ENCODE results near the gene FOXC1.

The FOXC1 gene

GRCh38 chr6:1597924-1598323 lies 11.8 kb upstream of the FOXC1 start:
- no peak overlapping the region for H3K27ac ChIP-seq
- no peak for TF ChIP-seq CTCF (conservative IDR thresholded peaks at IDR 0.05; ENCODE audit: low read depth, low read length)
- H3K4me3 ChIP-seq (IDR thresholded peaks at IDR 0.05; ENCODE audit: insufficient read depth, low read depth, low read length) = no peak overlapping the region
- H3K4me2 ChIP-seq = no peak overlapping the region
- H4K20me1 ChIP-seq (ENCODE audit: insufficient read depth) = no peaks in the 10 kb centered on the region
- no peaks in the 10 kb centered on the region for H3K79me2 ChIP-seq (ENCODE audit: insufficient read depth, low read depth)
- H3K27me3 ChIP-seq (ENCODE audit: insufficient read depth, low read depth) = no peaks in the 10 kb centered on the region
- no peaks in the 10 kb centered on the region for H3K4me1 ChIP-seq (ENCODE audit: low read depth, poor library complexity, severe bottlenecking)
- no peak overlapping the region for H3K9ac ChIP-seq
- no peak overlapping the region for H2AFZ ChIP-seq (ENCODE audit: low read depth)
- H3K36me3 ChIP-seq (ENCODE audit: insufficient read depth) = no peaks in the 10 kb centered on the region

- H3K27me3 ChIP-seq (ENCODE audit: insufficient read depth, low read depth) = no peaks in the 10 kb centered on the region
- no peak overlapping the region for H3K27ac ChIP-seq
- TF ChIP-seq CTCF (conservative IDR thresholded peaks at IDR 0.05; ENCODE audit: low read depth, low read length) = no peak
- no peaks in the 10 kb centered on the region for H3K79me2 ChIP-seq (ENCODE audit: insufficient read depth, low read depth)
- no peak overlapping the region for H3K4me2 ChIP-seq
- H3K36me3 ChIP-seq (ENCODE audit: insufficient read depth) = no peaks in the 10 kb centered on the region
- no peak overlapping the region for H3K4me3 ChIP-seq (IDR thresholded peaks at IDR 0.05; ENCODE audit: insufficient read depth, low read depth, low read length)
- no peaks in the 10 kb centered on the region for H4K20me1 ChIP-seq (ENCODE audit: insufficient read depth)
- H3K9ac ChIP-seq = no peak overlapping the region
- H2AFZ ChIP-seq (ENCODE audit: low read depth) = no peak overlapping the region
- H3K4me1 ChIP-seq (ENCODE audit: low read depth, poor library complexity, severe bottlenecking) = no peaks in the 10 kb centered on the region
Observed at GRCh38 chr6:1598433-1598832, 11.3 kb upstream of the FOXC1 start.

- no peak overlapping the region for H3K4me2 ChIP-seq
- TF ChIP-seq CTCF (conservative IDR thresholded peaks at IDR 0.05; ENCODE audit: low read depth, low read length) = no peak
- no peaks in the 10 kb centered on the region for H3K36me3 ChIP-seq (ENCODE audit: insufficient read depth)
- no peaks in the 10 kb centered on the region for H3K79me2 ChIP-seq (ENCODE audit: insufficient read depth, low read depth)
- no peaks in the 10 kb centered on the region for H3K27me3 ChIP-seq (ENCODE audit: insufficient read depth, low read depth)
- H3K4me1 ChIP-seq (ENCODE audit: low read depth, poor library complexity, severe bottlenecking) = no peaks in the 10 kb centered on the region
- H2AFZ ChIP-seq (ENCODE audit: low read depth) = no peak overlapping the region
- no peak overlapping the region for H3K9ac ChIP-seq
- H4K20me1 ChIP-seq (ENCODE audit: insufficient read depth) = no peaks in the 10 kb centered on the region
- H3K27ac ChIP-seq = no peak overlapping the region
- no peak overlapping the region for H3K4me3 ChIP-seq (IDR thresholded peaks at IDR 0.05; ENCODE audit: insufficient read depth, low read depth, low read length)
Observed at GRCh38 chr6:1598886-1599285, 10.8 kb upstream of the FOXC1 start.

GRCh38 chr6:1599469-1599868 lies 10.2 kb upstream of the FOXC1 start:
- no peak overlapping the region for H3K4me2 ChIP-seq
- H2AFZ ChIP-seq (ENCODE audit: low read depth) = no peak overlapping the region
- H3K79me2 ChIP-seq (ENCODE audit: insufficient read depth, low read depth) = no peaks in the 10 kb centered on the region
- no peak overlapping the region for H3K27ac ChIP-seq
- H3K4me1 ChIP-seq (ENCODE audit: low read depth, poor library complexity, severe bottlenecking) = peaks cover 3% of the 10 kb centered on the region
- H3K9ac ChIP-seq = no peak overlapping the region
- no peaks in the 10 kb centered on the region for H3K27me3 ChIP-seq (ENCODE audit: insufficient read depth, low read depth)
- H3K4me3 ChIP-seq (IDR thresholded peaks at IDR 0.05; ENCODE audit: insufficient read depth, low read depth, low read length) = no peak overlapping the region
- H3K36me3 ChIP-seq (ENCODE audit: insufficient read depth) = no peaks in the 10 kb centered on the region
- H4K20me1 ChIP-seq (ENCODE audit: insufficient read depth) = no peaks in the 10 kb centered on the region
- no peak for TF ChIP-seq CTCF (conservative IDR thresholded peaks at IDR 0.05; ENCODE audit: low read depth, low read length)

All from KMS-11 (cell line).